Measurements from ENCODE around the gene TTLL5.
"Not testable (repeated sequence)": the region's sequence is repeated elsewhere in the genome, so short reads cannot be mapped to it uniquely, and the experiment has no call there.

TTLL5 gene

DNA sequence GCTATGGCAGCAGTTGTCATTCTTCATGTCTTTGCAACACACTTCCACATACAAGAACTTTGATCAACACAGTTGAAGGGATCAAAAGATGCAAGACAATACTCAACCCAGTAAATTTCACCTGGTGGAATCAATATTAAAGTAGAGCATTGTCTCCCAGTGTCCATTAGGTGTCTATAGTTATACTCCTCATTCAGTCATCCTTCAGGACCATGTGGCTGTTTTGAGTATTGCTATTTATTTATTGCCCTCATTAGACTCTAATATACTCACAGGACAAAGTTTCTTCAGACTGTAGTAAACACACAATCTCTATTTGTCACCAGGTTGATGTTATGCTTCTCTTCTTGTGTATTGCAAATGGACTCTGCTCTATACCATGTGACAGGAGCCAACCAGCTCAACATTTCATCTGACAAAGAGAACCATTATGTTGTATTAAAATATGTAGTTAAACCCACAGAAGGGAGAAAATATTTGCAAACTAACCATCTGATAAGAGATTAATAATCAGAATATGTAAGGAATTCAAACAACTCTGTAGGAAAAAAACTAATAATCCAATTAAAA lies 174.2 kb downstream of the TTLL5 start:
- no peak for DNase-seq

GRCh38 chr14:75835737-75836136 lies 174.7 kb downstream of the TTLL5 start:
- no peak for DNase-seq

GRCh38 chr14:75837151-75837787 lies 176.2 kb downstream of the TTLL5 start:
- no peak for DNase-seq

- DNase-seq = no peak
Measured at GRCh38 chr14:75840911-75841310, 179.9 kb downstream of the TTLL5 start.

DNA sequence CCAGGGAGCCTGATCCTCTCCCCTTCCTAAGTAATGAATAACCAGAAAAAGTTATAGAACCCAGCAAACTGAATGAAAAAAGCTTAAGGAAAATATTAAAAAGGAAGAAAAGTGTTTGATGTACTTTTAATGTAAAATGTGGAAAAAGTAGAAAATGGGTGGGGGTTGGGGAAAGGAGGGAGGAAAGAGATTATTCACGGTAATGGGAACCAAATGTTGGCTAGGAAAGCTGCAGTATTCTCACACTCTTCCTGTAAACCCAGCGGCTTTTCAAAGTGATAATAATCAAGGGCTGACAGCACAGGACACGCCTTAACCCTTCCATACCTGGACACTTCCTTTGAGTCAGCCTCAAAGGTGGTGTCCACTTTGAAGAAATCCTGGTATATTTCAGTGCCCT lies 181.5 kb downstream of the TTLL5 start:
- DNase-seq = no peak

GRCh38 chr14:75844486-75844885 lies 183.4 kb downstream of the TTLL5 start:
- no peak for DNase-seq

DNA sequence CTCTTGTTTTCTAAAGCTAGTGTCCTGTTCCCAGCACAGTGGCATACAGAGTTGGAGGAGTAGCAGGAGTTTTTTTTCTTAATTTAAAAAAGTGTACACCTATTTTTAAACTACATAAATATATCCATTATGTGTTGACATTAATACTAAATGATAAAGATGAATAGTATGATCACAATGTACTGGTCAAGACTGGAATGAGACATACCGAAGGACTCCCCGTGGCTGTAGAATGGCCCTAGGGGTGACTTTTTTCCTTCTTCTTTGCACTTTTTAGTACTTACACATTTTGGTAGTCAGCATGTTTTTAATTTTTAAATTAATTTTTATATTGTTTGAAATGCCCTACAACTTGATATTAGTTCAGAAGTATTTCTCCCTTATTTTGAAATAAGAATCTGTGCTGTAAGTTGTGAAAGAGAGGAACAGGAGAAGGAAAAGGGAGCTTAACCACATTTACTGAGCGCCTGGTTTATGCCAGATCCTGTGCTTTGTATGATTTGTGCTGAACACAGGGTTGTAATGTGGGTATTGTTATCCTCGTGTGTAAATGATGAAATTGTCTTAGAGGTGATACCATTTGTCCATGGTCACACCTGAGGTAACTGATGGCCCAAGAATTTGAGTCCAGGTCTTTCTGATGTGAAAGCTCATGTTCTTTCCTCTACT lies 184.2 kb downstream of the TTLL5 start:
- DNase-seq = no peak

- not testable (repeated sequence) for DNase-seq
Measured at GRCh38 chr14:75846694-75847093, 185.6 kb downstream of the TTLL5 start.

- DNase-seq = no peak
Measured at GRCh38 chr14:75847584-75847983, 186.5 kb downstream of the TTLL5 start.

DNA sequence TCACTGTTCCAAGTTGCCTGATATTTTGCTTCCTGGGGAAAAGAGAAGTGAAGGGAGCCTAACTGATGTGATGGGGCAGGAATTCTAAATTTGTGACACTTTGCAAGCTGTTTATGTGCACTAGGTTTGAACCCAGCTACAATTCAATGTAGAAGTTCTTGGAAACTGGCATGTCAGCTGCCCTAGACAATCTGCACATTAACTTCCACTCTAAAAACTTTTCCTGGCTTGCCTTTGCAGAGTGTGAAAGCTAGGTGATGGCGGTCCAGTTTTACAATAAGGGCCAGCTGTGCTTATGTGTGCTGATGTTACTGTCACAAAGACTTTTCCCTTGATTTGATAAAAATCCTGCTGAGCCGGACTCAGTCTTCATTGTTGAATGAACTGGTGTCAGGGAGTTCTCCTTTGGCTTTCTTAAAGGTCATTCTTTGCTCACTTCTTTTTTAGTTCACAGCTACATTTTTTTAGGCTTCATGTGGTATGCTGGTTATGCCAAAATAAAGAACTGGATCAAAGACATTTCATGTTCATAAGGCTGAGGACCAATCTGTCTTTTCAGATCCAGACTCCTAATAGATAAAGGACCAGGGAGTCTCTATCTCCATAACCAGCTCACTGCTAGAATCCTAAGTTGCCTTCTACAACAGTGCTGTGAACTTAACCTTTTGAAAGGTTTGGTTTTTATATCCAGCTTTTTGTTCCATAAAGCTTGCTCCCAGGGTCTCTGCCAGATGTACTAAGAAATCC lies 187.3 kb downstream of the TTLL5 start:
- no peak for DNase-seq

- no peak for DNase-seq
Measured at GRCh38 chr14:75849300-75849895, 188.4 kb downstream of the TTLL5 start.

GRCh38 chr14:75851574-75851866 lies 190.5 kb downstream of the TTLL5 start:
- DNase-seq = no peak

DNA sequence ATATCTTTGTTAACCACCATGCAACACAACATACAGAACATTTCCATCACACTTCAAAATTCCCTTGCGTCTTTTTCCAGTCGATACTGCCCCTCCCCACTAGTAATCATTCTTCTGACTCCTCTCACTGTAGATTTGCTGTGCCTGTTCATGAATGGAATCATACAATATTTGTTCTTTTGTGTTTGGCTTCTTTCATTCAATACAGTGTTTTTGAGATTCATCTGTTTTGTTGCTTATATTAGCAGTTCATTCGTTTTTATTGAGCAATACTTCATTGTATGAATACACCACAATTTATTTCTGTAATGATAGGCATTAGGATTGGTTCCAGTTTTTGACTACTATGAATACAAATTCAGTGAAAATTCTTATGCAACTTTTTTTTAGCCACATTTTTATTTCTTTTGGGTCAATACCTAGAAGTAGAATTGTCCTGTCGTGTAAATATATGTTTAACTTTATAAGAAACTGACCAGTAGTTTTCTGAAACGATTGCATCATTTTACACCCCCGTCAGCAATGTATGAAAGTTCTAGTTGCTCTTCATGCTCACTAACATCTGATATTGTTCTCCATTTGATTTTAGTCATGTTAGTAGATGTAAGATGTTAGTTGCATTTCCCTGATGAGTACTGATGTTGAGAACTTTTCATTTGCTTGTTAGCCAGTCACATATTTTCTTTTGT lies 193.2 kb downstream of the TTLL5 start:
- no peak for DNase-seq

DNA sequence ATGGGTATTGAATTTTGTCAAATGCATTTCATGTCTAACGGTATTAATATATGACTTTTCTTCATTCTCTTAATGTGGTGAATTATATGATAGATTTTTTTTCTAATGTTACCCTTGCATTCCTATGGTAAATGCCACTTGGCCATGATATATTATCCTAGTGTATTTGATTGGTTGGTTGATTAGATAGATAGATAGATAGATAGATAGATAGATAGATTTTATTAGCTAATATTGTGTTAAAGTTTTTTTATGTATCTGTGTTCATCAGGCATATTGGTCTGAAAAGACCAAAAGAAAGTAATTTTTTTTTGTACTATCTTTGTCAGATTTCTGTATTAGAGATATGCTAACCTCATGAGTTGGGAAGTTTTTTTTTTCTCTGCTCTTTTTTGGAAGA lies 196.2 kb downstream of the TTLL5 start:
- no peak for DNase-seq

GRCh38 chr14:75858362-75858761 lies 197.3 kb downstream of the TTLL5 start:
- DNase-seq = no peak

GRCh38 chr14:75859746-75860145 lies 198.7 kb downstream of the TTLL5 start:
- DNase-seq = no peak

DNA sequence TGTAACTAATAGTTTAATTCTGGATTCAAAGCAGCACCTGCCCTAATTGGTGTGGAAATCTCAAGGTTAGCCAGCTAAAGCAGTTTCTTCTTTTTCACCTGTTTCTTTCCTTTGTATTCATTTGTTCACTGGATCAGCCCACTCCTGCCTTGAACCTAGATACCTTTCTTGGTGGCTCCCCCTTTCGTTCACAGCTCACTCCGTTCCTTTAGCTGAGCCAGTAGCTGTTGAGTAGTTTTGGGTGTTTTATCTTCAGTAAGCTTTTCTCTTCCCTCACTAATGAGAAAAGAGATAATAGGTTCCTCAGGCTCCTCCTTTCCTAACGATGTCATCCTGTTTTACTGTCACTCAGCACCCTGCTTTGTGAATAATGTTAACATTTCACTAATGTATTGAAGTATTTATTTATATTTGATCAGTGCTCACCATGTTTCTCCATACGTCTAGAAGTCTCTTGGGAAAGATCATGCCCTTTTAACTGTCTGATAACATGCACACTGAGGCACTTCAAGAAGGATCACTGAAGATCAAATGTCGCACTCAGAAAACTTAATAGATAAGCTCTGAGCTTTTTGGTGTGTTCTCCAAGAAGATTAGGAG lies 199.6 kb downstream of the TTLL5 start:
- no peak for DNase-seq

- no peak for DNase-seq
Measured at GRCh38 chr14:75861161-75861621, 200.1 kb downstream of the TTLL5 start.

DNA sequence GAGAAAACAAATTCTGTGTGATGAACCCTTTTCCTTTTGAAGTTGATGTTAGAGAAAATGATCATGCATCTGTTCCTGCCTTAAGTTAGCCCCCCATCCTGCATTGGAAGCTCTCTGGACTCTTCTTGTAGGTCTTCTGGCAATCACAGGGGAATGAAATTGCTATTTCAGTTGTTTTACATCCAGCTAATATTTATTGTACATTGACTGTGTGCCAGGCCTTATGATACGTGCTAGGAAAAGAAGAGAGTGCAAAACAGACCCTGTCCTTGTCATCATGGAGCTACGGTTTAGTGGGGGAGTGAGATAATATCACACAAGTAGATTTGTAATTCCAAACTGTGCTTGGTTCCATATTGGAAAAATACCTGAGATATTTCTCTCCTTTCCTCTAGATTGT lies 202.2 kb downstream of the TTLL5 start:
- no peak for DNase-seq

- no peak for DNase-seq
Measured at GRCh38 chr14:75864352-75864751, 203.3 kb downstream of the TTLL5 start.

DNA sequence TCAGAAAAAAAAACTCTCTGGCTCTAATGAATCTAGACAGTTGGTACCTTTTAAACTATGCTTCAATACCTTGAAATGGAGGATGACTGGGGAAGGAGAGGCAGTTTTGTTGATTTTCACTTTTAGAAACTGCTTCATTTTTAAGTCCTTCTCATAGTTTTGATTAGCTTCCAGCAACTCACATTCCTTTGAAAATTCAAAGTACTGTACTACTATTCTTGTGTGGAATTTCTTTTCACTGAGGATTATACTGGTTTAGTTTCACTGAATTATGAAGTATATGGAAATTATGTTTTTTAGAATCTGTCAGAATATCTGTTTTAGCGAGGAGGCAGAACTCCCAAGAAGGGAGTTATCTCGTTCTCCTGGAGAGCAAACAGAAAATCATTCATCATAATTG lies 204.5 kb downstream of the TTLL5 start:
- no peak for DNase-seq

DNA sequence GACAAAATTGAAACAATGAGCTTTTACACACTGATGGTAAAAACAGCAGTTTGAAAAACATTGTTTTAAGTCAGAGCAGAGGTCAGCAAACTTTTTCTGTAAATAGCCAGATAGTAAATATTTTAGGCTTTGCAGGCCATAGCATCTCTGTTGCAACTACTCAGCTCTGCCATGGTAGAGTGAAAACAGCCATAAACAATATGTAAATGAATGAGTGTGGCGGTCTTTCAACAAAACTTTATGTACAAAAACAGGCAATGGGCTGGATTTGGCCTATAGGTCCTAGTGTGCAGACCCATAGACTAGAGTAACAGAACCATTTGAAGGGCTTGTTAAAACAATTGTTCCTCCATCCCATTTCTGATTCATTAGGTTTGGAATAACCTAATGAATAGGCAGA lies 205.9 kb downstream of the TTLL5 start:
- no peak for DNase-seq
